C4-2B (cell line): ENCODE results near the gene STARD10.

Experiments
- H3K27ac ChIP-seq: fragments of 450-650 bp; 2 replicates; pipeline ENCODE4 v1.5.1; 2017
- ZFX ChIP-seq: fragments of 450-650 bp; IDR thresholded peaks from 2 replicates; pipeline ENCODE4 v1.6.1; 2017
- TF ChIP-seq, protein P1 (sequence below): fragments of 450-650 bp; conservative IDR thresholded peaks from 2 replicates; pipeline ENCODE4 v1.5.1; 2017; ENCODE audit warnings: mild to moderate bottlenecking

Gene STARD10

DNA sequence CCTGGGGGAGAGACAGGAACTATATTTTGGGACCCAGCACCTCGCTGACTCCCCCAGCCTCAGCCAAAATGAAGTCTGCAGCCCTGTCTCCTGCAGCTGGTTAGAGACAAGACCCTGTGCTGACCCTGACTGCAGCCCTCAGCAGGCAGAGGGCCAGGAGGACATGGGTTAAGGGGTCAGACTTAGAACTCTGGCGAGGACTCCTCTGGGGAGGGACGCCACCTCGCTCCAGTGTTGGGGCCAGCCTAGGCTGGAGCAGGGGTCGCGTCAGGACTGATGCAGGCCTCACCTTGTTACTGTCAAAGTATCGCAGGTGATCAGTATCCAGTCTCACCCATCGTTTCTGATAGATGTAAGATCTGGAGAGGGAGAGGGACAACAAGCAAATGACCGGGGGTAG lies 82.7 kb downstream of the STARD10 start:
- no peak for TF ChIP-seq ZFX
- TF ChIP-seq, protein P1, sequence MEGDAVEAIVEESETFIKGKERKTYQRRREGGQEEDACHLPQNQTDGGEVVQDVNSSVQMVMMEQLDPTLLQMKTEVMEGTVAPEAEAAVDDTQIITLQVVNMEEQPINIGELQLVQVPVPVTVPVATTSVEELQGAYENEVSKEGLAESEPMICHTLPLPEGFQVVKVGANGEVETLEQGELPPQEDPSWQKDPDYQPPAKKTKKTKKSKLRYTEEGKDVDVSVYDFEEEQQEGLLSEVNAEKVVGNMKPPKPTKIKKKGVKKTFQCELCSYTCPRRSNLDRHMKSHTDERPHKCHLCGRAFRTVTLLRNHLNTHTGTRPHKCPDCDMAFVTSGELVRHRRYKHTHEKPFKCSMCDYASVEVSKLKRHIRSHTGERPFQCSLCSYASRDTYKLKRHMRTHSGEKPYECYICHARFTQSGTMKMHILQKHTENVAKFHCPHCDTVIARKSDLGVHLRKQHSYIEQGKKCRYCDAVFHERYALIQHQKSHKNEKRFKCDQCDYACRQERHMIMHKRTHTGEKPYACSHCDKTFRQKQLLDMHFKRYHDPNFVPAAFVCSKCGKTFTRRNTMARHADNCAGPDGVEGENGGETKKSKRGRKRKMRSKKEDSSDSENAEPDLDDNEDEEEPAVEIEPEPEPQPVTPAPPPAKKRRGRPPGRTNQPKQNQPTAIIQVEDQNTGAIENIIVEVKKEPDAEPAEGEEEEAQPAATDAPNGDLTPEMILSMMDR, result no peak

DNA sequence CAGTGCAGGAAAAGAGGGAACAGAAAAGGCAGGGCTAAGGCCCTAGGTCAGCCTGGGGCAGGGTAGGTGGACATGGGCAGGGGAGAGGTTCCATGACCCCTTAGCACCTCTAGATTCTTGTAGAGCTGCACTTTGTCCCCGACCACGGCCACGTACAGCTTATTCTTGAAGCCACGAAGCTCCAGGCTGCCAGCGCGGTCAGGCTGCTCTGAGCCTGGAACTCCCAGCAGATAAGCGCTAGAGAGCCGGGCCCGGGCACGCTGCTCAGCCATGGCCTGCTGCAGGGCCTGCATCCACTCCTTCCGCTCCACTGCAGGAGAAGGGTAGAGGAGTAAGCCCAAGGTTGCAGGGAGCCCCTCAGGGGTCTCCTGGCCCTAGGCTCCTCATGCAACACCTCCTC lies 83.6 kb downstream of the STARD10 start:
- H3K27ac ChIP-seq, result no peak overlapping the region
- TF ChIP-seq, protein P1, result no peak
- TF ChIP-seq ZFX, result no peak

More for the DNA sequence above, 82.7 kb downstream of the STARD10 start:
- H3K27ac ChIP-seq, result no peak overlapping the region

DNA sequence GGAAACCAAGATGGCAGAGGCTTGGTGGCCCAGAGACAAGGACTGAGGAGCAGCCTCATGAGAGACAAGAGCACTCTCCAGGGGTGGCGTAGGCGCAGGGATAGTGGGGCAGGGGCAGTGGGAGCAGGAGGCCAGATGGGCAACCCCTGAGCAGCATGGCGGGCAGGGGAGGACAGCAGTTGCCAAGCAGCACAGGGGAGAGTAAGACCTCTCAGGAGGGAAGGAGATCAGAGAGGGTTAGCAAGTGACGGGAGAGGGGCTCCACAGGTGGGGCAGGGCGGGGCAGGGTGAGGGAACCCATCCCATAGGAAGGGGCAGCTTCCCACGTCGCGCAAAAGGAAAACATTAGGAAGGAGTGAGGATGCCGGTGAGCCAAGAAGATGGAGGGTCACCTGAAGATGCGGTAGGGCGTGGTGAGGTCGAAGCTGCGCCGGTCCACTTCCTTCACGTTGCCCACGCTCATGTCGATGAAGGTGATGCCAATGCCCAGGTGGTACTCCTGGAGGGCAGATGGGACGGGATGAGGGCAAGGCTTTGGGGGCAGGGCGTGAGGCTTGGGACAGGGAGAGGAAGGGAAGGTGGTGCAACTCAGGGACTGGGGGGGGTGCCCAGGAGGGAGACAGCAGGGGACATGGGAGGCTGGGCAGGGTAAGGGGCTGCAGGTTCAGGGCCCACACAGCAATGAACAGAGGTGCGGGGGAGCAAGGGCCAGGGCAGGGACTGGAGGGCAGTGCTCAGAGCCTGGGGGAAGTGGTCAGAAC lies 84.2 kb downstream of the STARD10 start:
- no peak for TF ChIP-seq ZFX
- TF ChIP-seq, protein P1, result no peak
- no peak overlapping the region for H3K27ac ChIP-seq

DNA sequence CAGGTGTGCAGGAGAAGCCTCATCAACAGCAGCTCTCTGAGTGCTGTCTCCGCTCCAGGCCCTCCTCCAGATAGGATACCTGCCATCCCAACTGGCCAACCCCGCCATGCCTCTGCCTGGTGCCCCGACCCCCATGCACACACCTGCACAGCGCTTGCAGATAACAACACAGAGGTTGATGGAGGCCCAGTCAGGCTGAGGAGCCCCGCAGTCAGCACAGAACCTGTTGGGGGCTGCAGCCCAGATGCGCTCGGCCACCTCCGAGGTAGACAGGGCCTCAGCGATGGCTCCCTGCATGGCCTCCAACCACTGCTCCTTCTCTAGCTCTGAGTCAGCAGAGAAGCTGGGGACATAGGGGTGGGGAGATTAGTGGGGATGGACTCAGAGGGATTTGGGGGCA lies 86.8 kb downstream of the STARD10 start:
- no peak overlapping the region for H3K27ac ChIP-seq
- TF ChIP-seq, protein P1, result no peak
- no peak for TF ChIP-seq ZFX

DNA sequence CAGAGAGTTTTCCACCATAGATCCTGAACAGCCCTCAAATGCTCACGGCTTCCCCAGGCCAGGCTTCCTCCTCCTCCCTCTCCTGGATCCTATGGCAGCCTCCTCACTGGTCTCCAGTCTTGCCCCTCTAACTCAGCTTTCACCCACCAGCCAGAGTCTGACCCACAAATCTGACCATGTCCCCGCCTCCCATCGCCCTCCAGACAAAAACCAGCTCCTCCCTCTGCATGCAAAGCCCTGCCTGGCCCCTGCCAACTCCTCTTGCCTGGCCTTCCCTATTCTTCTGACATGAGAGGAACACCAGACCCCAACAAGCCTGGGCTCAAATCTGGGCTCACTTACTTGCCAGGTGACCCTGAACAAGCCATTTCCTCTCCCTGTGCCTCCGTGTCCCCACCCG lies 87.3 kb downstream of the STARD10 start:
- no peak for TF ChIP-seq ZFX
- TF ChIP-seq, protein P1, result no peak
- no peak overlapping the region for H3K27ac ChIP-seq

DNA sequence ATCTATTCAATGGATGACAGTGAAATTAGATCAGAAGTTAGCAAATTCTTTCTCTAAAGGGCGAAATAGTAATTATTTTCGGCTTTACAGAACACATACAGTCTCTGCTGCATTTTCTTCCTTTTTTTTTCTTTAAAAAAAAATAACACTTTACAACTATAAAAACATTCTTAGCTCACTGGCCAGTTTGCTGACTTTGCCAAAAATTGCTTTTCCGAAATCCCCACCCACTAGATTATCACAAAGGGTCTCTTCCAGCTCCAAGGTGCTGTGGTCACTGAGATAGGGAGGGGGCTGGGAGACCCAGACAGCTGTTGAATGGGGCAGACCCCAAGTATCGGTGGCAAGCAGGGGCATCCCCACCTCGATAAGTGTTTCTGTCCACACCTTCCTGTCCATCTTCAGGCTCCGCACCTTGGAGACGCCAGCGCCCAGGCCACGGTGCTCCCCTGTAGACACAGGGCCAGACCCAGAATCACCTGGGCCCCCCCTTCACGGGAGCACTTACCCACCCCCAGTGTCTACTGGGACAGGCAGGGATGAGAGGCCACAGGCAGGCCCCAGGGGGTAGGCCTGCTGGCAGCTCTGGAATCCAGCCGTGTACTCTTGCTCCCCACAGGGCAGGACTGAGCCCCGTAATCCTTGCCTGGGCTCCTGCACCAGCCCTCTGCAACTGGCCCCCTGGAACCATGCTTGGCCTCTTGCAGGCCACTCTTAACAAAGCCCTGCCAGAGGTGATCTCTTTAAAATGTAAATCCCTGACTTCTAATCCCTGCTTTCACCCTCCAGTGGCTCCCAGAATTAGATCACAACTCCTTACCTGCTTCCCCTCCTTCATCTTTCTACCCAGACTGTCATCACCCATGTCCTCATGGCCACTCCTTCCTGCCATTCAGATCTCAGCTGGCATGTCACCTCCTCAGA lies 88.1 kb downstream of the STARD10 start:
- TF ChIP-seq, protein P1, result no peak
- TF ChIP-seq ZFX, result no peak
- H3K27ac ChIP-seq, result no peak overlapping the region

DNA sequence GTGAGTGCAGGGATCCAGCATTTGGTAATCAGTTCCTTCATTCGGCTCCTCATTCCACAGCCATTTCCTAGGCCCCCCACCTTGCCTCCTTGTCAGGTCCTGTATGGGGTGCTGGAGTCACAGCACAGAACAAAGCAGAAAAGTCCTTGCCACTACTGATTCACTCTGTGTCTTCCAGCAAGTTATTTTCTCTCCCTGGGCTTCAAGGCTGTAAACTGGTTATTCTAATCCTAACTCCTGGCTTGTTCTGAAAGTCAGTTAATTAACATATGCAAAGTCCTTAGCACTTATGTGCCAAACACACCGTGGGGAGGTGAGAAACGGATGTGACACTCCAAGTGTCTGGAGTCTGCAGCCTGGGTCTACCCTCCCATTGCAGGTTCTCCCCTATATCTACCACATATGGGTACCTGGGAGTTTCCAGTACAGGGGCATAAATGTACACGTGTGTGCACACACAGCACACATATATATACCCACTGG lies 89.0 kb downstream of the STARD10 start:
- no peak overlapping the region for H3K27ac ChIP-seq
- TF ChIP-seq ZFX, result no peak
- TF ChIP-seq, protein P1, result no peak
